WTC11 (cell line): Measurements from ENCODE around the gene TPTE2.

Source experiments
- NR3C1 ChIP-seq: sonication (generic); formaldehyde crosslinking; conservative IDR thresholded peaks from 2 replicates; pipeline ENCODE4 v1.8.1; 2023; ENCODE audit warnings: low read depth, mild to moderate bottlenecking, missing genetic modification reagents
- SP1 ChIP-seq: sonication (generic); formaldehyde crosslinking; conservative IDR thresholded peaks from 2 replicates; pipeline ENCODE4 v1.8.1; 2022; ENCODE audit warnings: missing genetic modification reagents
- TF ChIP-seq, protein P1 (sequence below): fragments of 200-600 bp; IDR thresholded peaks from 2 replicates; pipeline ENCODE4 v1.8.0; 2022; ENCODE audit warnings: antibody characterized with exemption

DNA sequence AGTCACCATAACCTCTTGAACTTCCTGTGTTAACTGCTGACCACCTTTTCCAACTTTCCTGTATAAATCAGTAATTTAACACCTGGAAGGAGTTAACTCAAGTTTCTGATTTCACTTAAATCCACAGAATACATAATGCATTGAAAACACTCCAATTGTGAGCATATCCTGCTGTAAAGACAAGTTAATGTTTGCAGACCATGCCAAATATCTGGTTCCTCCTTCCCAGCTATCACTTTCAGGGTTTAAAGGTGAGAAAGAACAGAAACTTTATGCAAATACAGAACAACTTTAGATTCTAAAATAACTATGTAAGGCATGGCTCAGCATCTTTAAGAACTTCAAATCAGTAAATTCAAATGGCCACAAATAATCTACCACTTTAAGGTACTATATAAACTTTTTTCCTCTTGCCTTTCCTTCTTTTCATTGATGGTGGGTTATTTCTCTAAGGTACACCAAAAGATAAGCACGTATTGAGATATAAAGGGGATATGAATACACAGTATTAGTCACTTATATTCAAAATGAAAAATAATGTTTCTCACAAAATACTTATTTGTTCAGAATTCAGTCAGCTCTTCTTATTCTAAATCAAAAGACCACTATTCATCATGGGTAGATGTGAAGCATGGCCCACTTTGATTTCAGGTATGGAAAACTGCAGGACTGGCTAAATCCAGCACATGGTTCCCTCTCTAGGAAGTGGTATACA, 6.6 kb upstream of the TPTE2 start:
- no peak for TF ChIP-seq SP1 (CRISPR knock-in tag)
- no peak for TF ChIP-seq NR3C1 (CRISPR knock-in tag)
- TF ChIP-seq, protein P1, sequence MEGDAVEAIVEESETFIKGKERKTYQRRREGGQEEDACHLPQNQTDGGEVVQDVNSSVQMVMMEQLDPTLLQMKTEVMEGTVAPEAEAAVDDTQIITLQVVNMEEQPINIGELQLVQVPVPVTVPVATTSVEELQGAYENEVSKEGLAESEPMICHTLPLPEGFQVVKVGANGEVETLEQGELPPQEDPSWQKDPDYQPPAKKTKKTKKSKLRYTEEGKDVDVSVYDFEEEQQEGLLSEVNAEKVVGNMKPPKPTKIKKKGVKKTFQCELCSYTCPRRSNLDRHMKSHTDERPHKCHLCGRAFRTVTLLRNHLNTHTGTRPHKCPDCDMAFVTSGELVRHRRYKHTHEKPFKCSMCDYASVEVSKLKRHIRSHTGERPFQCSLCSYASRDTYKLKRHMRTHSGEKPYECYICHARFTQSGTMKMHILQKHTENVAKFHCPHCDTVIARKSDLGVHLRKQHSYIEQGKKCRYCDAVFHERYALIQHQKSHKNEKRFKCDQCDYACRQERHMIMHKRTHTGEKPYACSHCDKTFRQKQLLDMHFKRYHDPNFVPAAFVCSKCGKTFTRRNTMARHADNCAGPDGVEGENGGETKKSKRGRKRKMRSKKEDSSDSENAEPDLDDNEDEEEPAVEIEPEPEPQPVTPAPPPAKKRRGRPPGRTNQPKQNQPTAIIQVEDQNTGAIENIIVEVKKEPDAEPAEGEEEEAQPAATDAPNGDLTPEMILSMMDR = no peak
